AG08396 (cell line): Measurements from ENCODE around the gene DBI.
"Not testable (repeated sequence)": the region's sequence is repeated elsewhere in the genome, so short reads cannot be mapped to it uniquely, and the experiment has no call there.

Experiments
- DNase-seq: peaks from one replicate; pipeline ENCODE4 v3.0.0; 2012; ENCODE audit warnings: low spot score, mixed read lengths

The DBI gene

DNA sequence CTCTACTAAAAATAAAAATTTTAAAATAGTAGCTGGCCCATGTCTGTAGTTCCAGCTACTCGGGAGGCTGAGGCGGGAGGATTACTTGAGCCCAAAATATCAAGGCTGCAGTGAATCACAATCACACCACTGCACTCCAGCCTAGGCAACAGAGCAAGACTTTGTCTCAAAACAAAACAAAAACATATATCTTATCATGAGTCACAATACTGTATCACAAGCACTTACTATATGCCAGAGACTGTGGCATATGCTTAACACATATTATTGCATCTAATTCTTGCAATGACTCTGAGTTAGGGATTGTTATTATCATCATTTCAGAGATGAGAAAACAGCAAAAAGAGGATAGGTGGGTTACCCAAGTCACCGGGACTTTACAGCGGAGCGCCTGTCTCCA lies 35.3 kb downstream of the DBI start:
- DNase-seq: no peak

DNA sequence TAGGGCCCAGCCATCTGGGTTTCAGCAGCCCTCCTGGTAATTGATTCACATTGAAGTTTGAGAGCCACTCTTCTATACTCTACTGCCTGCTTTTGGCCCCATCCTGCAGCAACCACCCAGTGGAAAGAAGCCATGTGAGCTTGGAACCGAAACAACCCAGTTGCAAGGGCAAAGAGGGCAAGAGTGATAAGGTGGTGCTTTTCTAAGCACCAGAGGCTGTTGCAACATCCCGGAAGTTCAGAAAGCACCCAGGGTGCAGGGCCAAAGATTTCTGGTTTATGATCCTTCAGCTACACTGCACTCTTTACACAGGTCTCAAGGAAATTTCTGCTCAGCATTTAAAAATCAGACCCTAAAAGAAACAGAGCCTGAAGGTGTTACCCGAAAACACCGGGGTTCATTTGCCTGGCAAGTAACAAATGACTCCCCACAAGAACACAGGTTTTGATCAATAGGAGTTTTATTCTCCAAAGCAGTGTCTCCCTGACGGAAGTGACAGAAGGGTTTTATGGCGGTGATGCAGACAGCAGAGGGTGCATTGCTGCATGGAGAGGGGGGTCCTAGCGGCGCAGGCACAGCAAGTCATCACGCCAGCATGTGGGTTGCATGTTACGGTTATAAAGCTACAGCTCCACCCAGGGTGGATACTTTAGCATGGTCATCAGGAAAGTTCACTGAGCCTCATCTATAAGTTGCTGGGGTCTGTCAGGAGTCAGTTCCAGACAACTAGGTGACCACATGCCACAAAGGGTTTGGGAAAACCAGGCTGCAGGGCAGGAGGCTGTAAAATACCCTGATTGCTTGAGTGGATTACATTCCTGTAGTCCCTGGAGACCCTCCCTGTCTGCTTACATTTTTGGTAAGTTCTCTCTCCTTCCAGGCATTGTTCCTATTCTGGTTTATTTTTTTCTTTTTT lies 36.1 kb downstream of the DBI start:
- DNase-seq: no peak

DNA sequence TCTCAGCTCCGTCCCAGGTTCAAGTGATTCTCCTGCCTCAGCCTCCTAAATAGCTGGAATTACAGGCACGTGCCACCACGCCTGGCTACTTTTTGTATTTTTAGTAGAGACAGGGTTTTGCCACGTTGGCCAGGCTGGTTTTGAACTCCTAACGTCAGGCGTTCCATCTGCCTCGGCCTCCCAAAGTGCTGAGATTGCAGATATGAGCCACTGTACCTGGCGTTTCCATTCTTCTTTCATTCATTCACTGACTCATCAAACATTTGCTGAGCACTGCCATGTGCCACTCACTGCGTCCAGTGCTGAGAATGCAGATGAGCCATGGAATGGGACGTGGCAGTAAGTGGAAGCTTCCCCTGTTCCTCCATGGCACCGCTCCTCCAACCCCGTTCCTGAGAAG lies 36.8 kb downstream of the DBI start:
- not testable (repeated sequence) for DNase-seq

DNA sequence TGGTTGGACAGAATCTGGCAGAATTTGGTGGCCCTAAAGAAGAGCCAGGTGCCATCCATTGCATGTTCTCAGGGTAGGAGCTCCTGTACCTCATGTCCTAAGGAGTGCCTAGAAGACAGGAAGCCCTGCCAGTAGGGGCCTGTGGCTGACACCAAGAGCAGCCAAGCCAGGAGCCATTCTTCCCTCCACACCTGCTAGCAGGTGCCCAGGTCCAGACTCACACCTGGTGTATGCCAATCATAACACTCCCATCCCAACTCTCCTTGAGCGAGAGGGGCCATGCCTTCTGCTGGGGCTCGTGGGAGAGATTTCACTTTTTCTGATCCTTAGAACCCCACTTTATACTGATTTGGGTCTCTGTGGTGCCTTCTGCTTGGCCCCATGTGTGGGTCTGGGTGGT lies 38.4 kb downstream of the DBI start:
- no peak for DNase-seq

DNA sequence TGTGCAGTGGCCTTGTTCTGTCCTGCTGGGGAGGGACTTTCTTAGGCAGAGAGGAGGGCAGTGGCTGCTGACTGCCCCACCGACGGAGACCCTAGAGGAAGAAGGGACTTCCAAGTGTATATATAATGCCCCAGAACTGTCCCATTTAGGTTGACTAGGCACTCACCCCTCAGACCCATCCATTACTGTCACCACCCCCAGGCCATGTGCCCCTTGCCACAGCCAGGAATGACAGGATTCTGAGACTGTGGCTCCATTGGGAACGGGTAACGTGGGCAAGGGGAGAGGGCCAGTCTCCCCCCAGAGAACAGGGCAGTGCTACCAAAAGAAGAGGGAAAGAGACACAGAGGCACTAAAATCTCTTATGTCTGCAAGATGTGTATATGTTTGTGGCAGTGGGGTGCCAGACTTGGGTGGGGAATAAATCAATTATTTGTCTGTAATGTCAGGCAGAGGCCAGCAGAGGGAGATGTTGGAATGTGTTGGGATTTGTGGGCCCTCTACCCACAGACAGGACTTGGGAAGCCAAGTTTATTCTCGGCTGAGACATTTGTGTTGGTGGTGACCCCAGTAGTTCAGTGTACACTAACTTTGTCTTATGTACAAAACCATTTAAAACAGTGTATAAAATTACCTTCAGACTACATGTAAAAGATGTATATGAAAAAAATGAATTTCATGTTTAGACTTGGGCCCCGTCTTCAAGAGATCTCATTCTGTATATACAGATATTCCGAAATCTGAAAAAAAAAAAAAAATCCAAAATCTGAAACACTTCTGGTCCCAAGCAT lies 40.8 kb downstream of the DBI start:
- DNase-seq: peak; percentile 77

DNA sequence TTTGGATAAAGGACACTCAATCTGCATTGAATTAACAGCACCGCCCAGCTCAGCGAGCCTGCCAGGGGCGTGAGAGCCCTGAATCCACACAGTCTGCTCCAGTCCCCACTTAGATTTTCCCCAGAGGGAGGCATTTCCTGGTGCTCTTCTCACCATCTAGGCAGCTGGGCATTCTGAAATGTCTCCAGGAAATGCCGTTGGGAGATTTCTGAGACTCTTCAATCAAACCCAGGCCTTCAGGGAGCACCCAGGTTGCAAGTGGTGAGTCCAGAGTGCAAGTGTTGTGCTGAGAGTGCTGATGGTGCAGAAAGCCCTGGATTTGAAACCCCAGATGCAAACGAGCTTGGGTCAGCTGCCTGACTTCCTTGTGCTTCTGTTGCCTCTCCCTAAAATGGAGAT lies 41.4 kb downstream of the DBI start:
- no peak for DNase-seq

DNA sequence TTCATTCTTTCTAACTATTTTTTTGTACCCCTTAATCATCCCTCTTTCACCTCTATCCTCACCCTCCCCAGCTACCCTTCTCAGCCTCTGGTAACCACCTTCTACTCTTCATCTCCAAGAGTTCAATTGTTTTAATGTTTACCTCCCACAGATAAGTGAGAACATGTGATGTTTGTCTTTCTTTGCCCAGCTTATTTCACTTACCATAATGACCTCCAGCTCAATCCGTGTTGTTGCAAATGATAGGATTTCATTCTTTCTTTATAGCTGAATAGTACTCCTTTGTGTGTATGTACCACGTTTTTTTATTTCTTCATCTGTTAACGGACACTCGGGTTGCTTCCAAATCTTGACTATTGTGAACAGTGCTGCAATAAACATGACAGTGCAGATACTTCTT lies 42.7 kb downstream of the DBI start:
- DNase-seq: no peak

DNA sequence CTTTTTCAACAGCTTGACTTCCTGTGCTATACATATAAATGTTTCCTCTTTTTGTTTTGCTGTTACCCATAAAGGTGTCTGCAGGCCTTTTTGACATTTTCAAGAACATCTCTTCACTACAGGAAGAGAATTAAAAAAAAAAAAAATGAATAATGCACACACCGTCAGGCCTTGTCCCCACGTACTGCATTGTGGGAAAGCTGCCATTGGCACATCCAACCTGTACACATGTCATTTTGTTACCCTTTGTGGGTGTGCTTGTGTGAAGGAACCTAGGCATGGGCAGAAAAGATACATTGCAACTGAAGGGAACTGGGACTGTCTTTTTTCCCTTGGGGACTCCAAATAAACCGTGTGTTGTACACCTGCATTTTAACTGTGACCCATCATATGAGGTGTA lies 48.1 kb downstream of the DBI start:
- no peak for DNase-seq

DNA sequence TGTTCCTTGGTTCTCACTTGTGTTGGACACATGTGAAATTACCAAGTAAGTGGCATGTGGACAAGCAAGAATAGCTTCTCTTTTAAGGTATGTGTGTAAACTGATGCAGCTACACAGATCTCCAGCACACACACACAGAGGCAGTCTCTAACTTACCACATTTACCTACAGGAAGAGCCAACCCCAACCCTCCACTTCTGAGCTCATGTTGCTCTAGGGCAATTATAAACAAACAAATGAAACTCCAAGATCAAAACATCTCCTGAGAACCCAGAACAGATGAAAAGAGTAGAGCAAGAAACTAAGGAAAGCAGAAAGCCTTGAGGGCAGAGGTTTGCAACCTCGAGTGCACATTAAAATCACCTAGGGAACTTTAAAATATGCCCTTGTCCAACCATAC lies 48.9 kb downstream of the DBI start:
- DNase-seq: no peak

DNA sequence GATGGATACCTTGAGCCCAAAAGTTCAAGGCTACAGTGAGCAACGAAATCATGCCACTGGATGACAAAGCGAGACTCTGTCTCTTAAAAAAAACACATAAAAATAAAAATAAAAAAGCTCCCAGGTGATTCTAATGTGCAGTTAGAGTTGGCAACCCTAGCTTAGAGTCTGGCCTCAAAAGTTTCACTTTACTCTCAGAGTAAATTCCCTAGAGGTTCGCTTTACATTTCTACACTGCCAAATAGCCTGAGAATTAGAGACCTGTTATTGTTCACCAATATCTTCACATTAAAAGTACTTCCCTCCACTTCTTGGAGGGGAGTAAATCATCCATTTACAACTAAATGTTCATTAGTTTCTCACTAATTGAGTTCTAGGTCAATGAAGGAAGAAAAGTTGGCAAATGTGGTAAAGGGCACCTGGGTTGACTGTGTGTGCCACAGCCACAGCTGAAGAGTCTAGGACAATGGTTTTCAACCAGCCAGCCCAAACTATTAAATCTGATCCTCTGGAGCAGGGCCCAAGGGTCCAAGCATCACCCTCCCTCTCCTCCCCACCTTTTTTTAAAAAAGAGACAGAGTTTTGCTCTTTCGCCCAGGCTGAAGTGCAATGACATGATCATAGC lies 49.6 kb downstream of the DBI start:
- DNase-seq: no peak

DNA sequence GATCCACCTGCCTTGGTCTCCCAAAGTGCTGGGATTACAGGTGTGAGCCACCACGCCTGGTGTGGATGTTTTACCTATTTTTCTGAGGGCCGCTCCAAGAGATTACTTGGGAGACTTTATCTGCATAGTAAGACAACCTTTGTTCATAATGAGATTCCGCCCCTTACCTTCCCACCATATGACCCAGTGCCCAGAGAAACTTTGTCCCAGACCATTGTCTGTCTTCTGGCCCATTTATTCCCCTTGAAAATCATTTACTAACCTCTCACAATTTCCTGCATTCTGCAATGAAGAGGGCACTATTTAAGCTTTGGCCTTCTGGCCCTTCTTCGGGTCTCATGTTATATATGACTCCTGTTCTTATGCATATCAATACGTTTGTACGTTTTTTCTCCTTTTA lies 51.1 kb downstream of the DBI start:
- no peak for DNase-seq

DNA sequence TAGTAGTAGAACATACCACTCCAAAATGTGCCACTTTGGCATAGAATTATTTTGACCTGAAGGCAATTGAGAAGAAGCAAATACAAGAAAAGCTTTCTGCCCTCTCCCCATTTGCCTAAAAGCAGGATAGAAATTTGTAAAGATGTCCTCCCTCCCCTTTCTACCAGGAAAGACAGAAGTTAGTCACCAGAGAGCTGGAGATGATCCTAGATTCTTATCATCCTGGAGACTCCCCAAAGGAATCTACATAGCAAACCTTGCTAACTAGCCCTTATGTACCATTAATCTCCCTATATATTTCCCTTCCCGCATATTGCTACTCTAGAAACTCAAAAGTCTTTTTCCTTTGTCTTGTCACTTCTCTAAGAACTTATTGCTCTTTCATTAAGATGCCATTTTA lies 52.3 kb downstream of the DBI start:
- no peak for DNase-seq

DNA sequence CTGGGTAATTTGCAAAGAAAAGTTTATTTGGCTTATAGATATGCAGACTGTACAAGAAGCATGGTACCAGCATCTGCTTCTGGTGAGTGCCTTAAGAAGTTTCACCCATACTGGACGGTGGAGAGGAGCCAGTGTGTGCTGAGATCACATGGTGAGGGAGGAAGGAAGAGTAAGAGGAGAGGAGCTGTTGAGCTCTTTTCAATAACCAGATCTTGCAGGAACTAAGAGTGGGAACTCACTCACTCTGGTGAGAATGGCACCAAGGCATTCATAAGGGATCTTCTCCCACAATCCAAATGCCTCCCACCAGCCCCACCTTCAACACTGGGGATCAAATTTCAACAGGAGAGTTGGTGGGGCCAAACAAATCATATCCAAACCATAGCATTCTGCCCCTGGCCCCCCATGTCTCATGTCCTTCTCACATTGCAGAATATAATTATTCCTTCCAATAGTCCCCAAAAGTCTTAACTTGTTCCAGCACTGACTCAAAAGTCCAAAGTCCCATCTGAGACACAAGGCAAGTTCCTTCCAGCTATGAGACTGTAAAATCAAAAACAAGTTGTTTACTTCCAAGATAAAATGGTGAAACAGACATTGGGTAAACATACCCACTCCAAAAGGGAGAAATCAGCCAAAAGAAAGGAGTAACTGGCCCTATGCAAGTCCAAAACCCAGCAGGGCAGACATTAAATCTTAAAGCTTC lies 53.2 kb downstream of the DBI start:
- DNase-seq: no peak

DNA sequence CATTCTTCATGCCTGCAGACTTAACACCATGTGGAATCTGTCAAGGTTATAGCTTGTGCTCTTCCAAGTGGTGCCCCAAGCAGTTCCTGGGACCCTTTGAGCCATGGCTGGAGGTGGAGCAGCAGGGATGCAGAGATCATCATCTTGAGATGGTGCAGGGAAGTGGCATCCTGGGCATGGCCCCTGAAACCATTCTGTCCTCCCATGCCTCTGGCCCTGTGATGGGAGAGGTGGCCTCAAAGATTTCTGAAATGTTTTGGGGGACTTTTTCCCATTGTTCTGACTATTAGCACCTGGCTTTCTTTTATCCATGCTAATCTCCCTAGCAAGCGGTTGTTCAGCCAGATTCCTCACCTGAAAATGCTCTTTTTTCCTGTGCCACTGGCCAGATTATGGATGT lies 54.5 kb downstream of the DBI start:
- DNase-seq: no peak

DNA sequence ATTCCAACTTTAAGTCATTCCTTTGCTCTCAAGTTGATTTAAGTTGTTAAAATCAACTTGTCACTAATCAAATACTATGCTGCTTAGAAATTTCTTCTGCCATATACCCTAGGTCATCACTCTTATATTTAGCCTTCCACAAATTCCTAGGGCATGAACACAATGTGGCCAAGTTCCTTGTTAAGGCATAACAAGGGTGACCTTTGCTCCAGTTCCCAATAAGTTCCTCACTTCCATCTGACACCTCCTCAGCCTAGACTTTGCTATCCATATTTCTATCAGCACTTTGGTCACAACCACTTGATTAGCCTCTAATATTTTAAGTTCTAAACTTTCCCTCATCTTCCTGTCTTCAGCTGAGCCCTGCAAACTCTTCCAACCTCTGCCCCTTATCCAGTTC lies 55.0 kb downstream of the DBI start:
- DNase-seq: no peak
